HepG2 (cell line): ENCODE measurements around the gene CPNE5. TPM values are rescaled to one million over a fixed set of nuclear protein-coding genes. Genes with fewer than 3 reads are reported as not detected.

Experiments used
- ATAC-seq: fragments of 200-7000 bp; cut with Tn5 transposase; 3 replicates; pipeline ENCODE4 v1.9.1; 2020; ENCODE audit warnings: mild to moderate bottlenecking, moderate library complexity
- BruUV-seq: library from RNA; stranded (reverse); fragments of 400-500 nt; replicated peaks from 2 replicates; lab custom pipeline; 2021; lab: Mats Ljungman, UMichigan
- CTCF ChIA-PET: fragments of 300-600 bp; formaldehyde crosslinking; extraction: SDS; loops from one replicate; lab custom pipeline; 2021; ENCODE audit warnings: low total read pairs, inconsistent platforms, low intra/inter-chr PET ratio; lab: Yijun Ruan, JAX
- POLR2A ChIA-PET: fragments of 350-600 bp; sonication (Branson Sonifier 250); formaldehyde crosslinking; loops from one replicate; lab custom pipeline; 2020; ENCODE audit warnings: antibody characterized with exemption, inconsistent platforms; lab: Yijun Ruan, JAX
- DNase-seq: peaks from one replicate; pipeline ENCODE4 v3.0.0-alpha.2; 2015; ENCODE audit warnings: low spot score
- FAIRE-seq: peaks from 3 replicates; lab custom pipeline; 2011; peaks lifted over from hg19 to GRCh38; lab: Jason Lieb, UNC
- H2AFZ ChIP-seq: one replicate; pipeline ENCODE4 v1.6.1; 2011; ENCODE audit warnings: low read length, inconsistent platforms
- H3K27ac ChIP-seq: fragments of 300-600 bp; 3 replicates; pipeline ENCODE4 v1.8.0; 2011; ENCODE audit warnings: mixed run types, mild to moderate bottlenecking, mixed read lengths, low read length, inconsistent platforms; ENCODE audit not compliant: insufficient read depth; ENCODE audit errors: extremely low read length
- H3K27me3 ChIP-seq, 2 experiments: fragments of 200-600 bp in 1 of 2; 2 replicates in 1 of 2; 3 replicates in 1 of 2; pipeline versions ENCODE4 v1.6.0 to v1.8.0; 2011; ENCODE audit warnings: low read length in 2 of 2, mild to moderate bottlenecking in 2 of 2, moderate library complexity in 2 of 2, inconsistent platforms in 1 of 2; ENCODE audit not compliant: insufficient read depth in 2 of 2, control insufficient read depth in 1 of 2
- H3K36me3 ChIP-seq, 2 experiments: fragments of 200-600 bp in 1 of 2; replicated peaks in 1 of 2; 2 replicates in 1 of 2; 3 replicates in 1 of 2; pipeline versions ENCODE4 v1.5.1 to v1.8.0; 2011; ENCODE audit warnings: low read length in 2 of 2, inconsistent platforms in 1 of 2; ENCODE audit not compliant: insufficient read depth in 2 of 2, control insufficient read depth in 1 of 2
- H3K4me1 ChIP-seq: 2 replicates; pipeline ENCODE4 v1.5.1; 2012; ENCODE audit warnings: low read length, inconsistent platforms; ENCODE audit not compliant: insufficient read depth
- H3K4me2 ChIP-seq: 2 replicates; pipeline ENCODE4 v1.6.0; 2011; ENCODE audit warnings: low read depth, low read length, inconsistent platforms
- H3K4me3 ChIP-seq, 3 experiments: fragments of 200-600 bp in 1 of 3; sonication (generic), shearing (Covaris generic) in 1 of 3; replicated peaks in 1 of 3; 2 replicates each; pipeline ENCODE4 v1.5.1; 2011 to 2016; ENCODE audit warnings: low read length in 3 of 3, inconsistent platforms in 2 of 3, low read depth in 2 of 3, mild to moderate bottlenecking in 2 of 3, control low read depth in 1 of 3, mixed read lengths in 1 of 3; ENCODE audit not compliant: insufficient read depth in 1 of 3
- H3K79me2 ChIP-seq: one replicate; pipeline ENCODE4 v1.6.1; 2011; ENCODE audit warnings: low read length, inconsistent platforms; ENCODE audit not compliant: insufficient read depth
- H3K9ac ChIP-seq: 2 replicates; pipeline ENCODE4 v1.6.0; 2011; ENCODE audit warnings: mild to moderate bottlenecking, low read depth, low read length, inconsistent platforms; ENCODE audit not compliant: insufficient read depth
- H3K9me3 ChIP-seq: 2 replicates; pipeline ENCODE4 v1.5.1; 2012; ENCODE audit warnings: mild to moderate bottlenecking, low read length
- H4K20me1 ChIP-seq: 2 replicates; pipeline ENCODE4 v1.6.0; 2011; ENCODE audit warnings: inconsistent platforms, mild to moderate bottlenecking, low read length, moderate library complexity; ENCODE audit not compliant: insufficient read depth
- ATRX ChIP-seq: sonication (generic); formaldehyde crosslinking; IDR thresholded peaks from 2 replicates; pipeline ENCODE4 v1.4.0; 2020; ENCODE audit warnings: missing genetic modification reagents, borderline replicate concordance
- CREB1 ChIP-seq, 2 experiments: fragments of 450-650 bp in 1 of 2; IDR thresholded peaks; 2 replicates each; pipeline ENCODE4 v1.6.1; 2016 to 2017; ENCODE audit warnings: control low read depth in 1 of 2, mild to moderate bottlenecking in 1 of 2, missing compliant biosample characterization in 1 of 2, missing genetic modification characterization in 1 of 2
- EED ChIP-seq: sonication (generic); formaldehyde crosslinking; IDR thresholded peaks from 2 replicates; pipeline ENCODE4 v1.5.0; 2020; ENCODE audit warnings: mild to moderate bottlenecking, missing genetic modification reagents
- SIX4 ChIP-seq: sonication (generic); formaldehyde crosslinking; IDR thresholded peaks from 2 replicates; pipeline ENCODE4 v1.4.0; 2020; ENCODE audit warnings: missing genetic modification reagents
- WIZ ChIP-seq: sonication (generic); formaldehyde crosslinking; IDR thresholded peaks from 2 replicates; pipeline ENCODE4 v1.5.1; 2020; ENCODE audit warnings: mild to moderate bottlenecking, missing genetic modification reagents
- ZBTB7A ChIP-seq: sonication (generic); formaldehyde crosslinking; IDR thresholded peaks from 2 replicates; pipeline ENCODE4 v1.8.0; 2022; ENCODE audit warnings: mild to moderate bottlenecking, missing genetic modification reagents
- ZNF234 ChIP-seq: sonication (generic); formaldehyde crosslinking; conservative IDR thresholded peaks from 2 replicates; pipeline ENCODE4 v1.5.1; 2020; ENCODE audit warnings: mild to moderate bottlenecking, missing genetic modification reagents
- ZNF350 ChIP-seq: sonication (generic); formaldehyde crosslinking; IDR thresholded peaks from 2 replicates; pipeline ENCODE4 v1.4.0; 2020; ENCODE audit warnings: mild to moderate bottlenecking, low read depth, missing genetic modification reagents, borderline replicate concordance
- ZNF652 ChIP-seq: IDR thresholded peaks from 2 replicates; pipeline ENCODE4 v1.6.1; 2016; ENCODE audit warnings: low read depth, borderline replicate concordance
- ZNF788 ChIP-seq: sonication (generic); formaldehyde crosslinking; IDR thresholded peaks from 2 replicates; pipeline ENCODE4 v1.5.0; 2020; ENCODE audit warnings: mild to moderate bottlenecking, missing genetic modification reagents, borderline replicate concordance
- ZSCAN22 ChIP-seq: sonication (generic); formaldehyde crosslinking; IDR thresholded peaks from 2 replicates; pipeline ENCODE4 v1.4.0; 2020; ENCODE audit warnings: mild to moderate bottlenecking, missing genetic modification reagents
- ZSCAN9 ChIP-seq: IDR thresholded peaks from 2 replicates; pipeline ENCODE4 v1.6.1; 2016; ENCODE audit warnings: borderline replicate concordance
- WGBS: methylation state at CpG from one replicate; pipeline ENCODE4 v1.1.6; 2017; ENCODE audit warnings: low lambda C conversion rate; 5-methylcytosine and 5-hydroxymethylcytosine counted together
- in situ Hi-C: cut with HindIII; loops from 2 replicates; pipeline ENCODE4 v1.10.0; 2017; ENCODE audit warnings: low pct_unique_long_range_greater_than_20kb; ENCODE audit not compliant: extremely low pct_ligation_motif_present
- intact Hi-C: fragments of 100-400 bp; cut with micrococcal nuclease; formaldehyde crosslinking; loops from one replicate; pipeline ENCODE4 v1.10.0; 2022; ENCODE audit not compliant: unreplicated experiment
- polyA plus RNA-seq, 8 experiments: library from polyadenylated mRNA; depleted of rRNA in 3 of 8; stranded (reverse) in 7 of 8; unstranded in 1 of 8; fragments of >200 nt; fragmentation: Illumina TruSeq in 4 of 8; extraction: Trizol in 4 of 8; gene quantifications; 2 replicates each; pipeline versions ENCODE4 v1.2.1 to v1.2.3, GENCODE V29; 2011 to 2016; ENCODE audit warnings: low read depth in 4 of 8, missing spikeins in 1 of 8, mixed read lengths in 1 of 8; ENCODE audit not compliant: insufficient read depth in 1 of 8
- total RNA-seq, 5 experiments: library from RNA; depleted of rRNA; stranded (reverse); fragments of >200 nt; fragmentation: Illumina TruSeq; extraction: Trizol; gene quantifications; 2 replicates each; pipeline ENCODE4 v1.2.3, GENCODE V29; 2016; ENCODE audit warnings: low read depth in 1 of 5
- TF ChIP-seq, protein P1 (sequence below): sonication (generic); IDR thresholded peaks from 2 replicates; pipeline ENCODE4 v1.6.1; 2016; ENCODE audit warnings: low read depth, borderline replicate concordance
- TF ChIP-seq, protein P2 (sequence below): sonication (generic); formaldehyde crosslinking; IDR thresholded peaks from 2 replicates; pipeline ENCODE4 v1.5.1; 2020; ENCODE audit warnings: mild to moderate bottlenecking, missing genetic modification reagents, moderate library complexity
- TF ChIP-seq, protein P3 (sequence below): IDR thresholded peaks from 2 replicates; pipeline ENCODE4 v1.6.1; 2012; ENCODE audit warnings: inconsistent platforms

The CPNE5 gene
- total and polyA plus RNA-seq, 2 of the 13 experiments (the other 11 are each of a cell fraction or from before 2014, with no cell fraction given), result 0.16 TPM; not detected in 1

DNA sequence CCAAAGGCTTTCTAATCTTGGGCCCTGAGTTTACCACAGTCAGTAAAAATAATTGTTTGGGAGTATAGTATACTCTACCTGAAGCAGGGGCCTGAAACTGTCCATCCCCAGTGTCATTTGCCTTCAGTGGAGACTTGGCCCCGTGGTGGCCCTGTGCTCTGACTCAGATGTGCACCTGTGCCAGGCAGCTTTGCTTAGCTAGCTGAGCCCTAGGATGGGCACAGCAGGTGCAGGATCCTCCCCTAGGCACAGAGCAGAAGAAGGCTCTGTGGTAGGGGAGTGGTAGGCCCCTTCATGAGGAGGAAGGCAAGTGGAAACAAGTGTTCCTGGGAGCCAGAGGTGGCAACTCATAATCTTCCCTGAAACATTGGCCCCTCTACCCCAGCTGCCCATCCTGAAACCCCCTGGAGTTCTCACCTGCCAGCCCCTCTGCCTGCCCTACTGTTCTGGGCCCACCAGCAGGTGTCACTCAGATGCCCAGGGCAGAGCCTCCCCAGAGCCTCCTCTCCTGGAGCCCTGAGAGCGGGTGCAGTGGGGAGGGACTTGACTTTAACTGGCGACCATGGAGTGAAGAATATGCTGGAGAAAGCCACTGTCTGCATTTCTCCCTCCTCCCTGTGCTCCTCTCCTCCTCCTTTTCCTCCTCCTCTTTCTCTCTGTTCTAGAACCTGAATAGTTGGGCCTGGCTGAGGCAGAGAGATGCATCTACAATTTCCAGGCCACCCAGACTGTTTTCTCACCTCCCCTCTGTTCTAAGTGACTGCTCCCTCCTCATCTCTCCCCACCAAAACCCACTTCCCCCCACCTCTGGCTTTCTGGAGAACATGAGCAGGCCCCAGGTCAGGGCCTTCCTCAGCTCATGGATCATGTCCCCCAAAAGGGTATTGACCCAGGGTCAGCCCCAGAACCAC lies 2.9 kb downstream of the CPNE5 start (continued):
- TF ChIP-seq WIZ, result no peak

DNA sequence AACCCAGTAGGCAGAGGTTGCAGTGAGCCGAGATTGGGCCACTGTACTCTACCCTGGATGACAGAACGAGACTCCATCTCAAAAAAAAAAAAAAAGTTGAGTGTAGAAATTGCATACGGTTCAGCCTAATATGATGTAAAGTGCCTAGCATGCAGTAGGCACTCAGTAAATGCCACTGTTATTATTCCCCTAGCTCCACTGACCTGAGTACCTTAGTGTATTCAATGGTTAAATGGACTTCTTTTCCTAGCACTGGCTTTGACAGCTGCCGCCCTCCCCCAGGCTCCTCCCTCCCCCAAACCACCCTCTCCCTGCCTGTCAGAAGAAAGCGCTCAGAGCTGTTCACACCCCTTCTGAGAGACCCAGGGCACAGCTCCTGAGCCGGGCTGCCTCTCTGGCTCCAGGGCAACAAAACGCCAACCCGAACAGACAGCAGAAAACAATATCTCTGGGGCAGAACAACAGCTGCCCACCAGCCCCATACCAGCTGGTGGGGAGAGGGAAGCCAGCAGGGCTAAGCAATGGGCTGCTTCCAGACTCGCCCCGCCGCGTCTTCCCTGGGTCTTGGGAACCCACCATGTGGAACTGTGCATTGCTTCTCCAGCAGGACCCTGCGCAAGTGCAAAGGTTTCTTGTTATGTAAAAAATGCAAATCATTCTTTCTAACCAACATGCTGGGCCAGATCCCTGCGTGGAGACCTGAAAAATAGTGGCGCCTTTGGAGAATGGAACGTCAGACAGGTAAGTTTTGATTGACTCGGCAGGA lies 4.5 kb downstream of the CPNE5 start:
- no peaks in the 10 kb centered on the region for H3K79me2 ChIP-seq
- no TSS peak for BruUV-seq
- H3K9ac ChIP-seq, result peak overlapping the region; percentile 54
- H3K4me2 ChIP-seq, result peak overlapping the region; percentile 78
- peaks cover 11 to 24% of the 10 kb centered on the region in 2 experiments for H3K27me3 ChIP-seq
- peak overlapping the region; percentile 42 to 65 (median 42) for H3K4me3 ChIP-seq
- FAIRE-seq (peak; percentile 39), ATAC-seq (peak; percentile 16), DNase-seq (no peak)
- CTCF ChIA-PET, result interaction anchor here (2.3 kb wide), 1 partner anchor 16 kb away, joined by 6 read pairs; no protein-coding TSS in a partner anchor
- H3K36me3 ChIP-seq, result no peaks in the 10 kb centered on the region
- peaks cover 3% of the 10 kb centered on the region; the same call in 1 of the 2 replicates for H3K9me3 ChIP-seq
- POLR2A ChIA-PET, result interaction anchor here (0.9 to 1.8 kb wide), 3 partner anchors 14 to 151 kb away, joined by 3 to 6 read pairs (median 4); partner anchors contain the start of genes C6orf89 and MTCH1
- no peaks in the 10 kb centered on the region for H4K20me1 ChIP-seq
- intact Hi-C loops (loop anchor here (2.0 kb wide), 1 partner anchor 38 kb away; no protein-coding TSS in a partner anchor), in situ Hi-C loops (no loop called here)
- peaks cover 80% of the 10 kb centered on the region for H3K4me1 ChIP-seq
- 11% methylated on average over 16 of the region's 17 CpGs for WGBS
- peak overlapping the region; percentile 16 for H2AFZ ChIP-seq
- peak overlapping the region; percentile 28 for H3K27ac ChIP-seq
- 0 out of 2 replicates have a peak, but pooled peaks have one; percentile 19 for TF ChIP-seq EED (CRISPR knock-in tag)
- 0 out of 2 replicates have a peak, but pooled peaks have one; percentile 53 for TF ChIP-seq ZNF652 (CRISPR knock-in tag)
- TF ChIP-seq, protein P1, sequence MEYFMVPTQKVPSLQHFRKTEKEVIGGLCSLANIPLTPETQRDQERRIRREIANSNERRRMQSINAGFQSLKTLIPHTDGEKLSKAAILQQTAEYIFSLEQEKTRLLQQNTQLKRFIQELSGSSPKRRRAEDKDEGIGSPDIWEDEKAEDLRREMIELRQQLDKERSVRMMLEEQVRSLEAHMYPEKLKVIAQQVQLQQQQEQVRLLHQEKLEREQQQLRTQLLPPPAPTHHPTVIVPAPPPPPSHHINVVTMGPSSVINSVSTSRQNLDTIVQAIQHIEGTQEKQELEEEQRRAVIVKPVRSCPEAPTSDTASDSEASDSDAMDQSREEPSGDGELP, result no peak
- TF ChIP-seq ZBTB7A (CRISPR knock-in tag), result no peak
- no peak for TF ChIP-seq CREB1 (IDR thresholded peaks at IDR 0.05)
- no peak for TF ChIP-seq CREB1 (CRISPR knock-in tag; IDR thresholded peaks at IDR 0.05)
- 0 out of 2 replicates have a peak, but pooled peaks have one; percentile 29 for TF ChIP-seq ZNF788 (CRISPR knock-in tag)
- TF ChIP-seq, protein P2, sequence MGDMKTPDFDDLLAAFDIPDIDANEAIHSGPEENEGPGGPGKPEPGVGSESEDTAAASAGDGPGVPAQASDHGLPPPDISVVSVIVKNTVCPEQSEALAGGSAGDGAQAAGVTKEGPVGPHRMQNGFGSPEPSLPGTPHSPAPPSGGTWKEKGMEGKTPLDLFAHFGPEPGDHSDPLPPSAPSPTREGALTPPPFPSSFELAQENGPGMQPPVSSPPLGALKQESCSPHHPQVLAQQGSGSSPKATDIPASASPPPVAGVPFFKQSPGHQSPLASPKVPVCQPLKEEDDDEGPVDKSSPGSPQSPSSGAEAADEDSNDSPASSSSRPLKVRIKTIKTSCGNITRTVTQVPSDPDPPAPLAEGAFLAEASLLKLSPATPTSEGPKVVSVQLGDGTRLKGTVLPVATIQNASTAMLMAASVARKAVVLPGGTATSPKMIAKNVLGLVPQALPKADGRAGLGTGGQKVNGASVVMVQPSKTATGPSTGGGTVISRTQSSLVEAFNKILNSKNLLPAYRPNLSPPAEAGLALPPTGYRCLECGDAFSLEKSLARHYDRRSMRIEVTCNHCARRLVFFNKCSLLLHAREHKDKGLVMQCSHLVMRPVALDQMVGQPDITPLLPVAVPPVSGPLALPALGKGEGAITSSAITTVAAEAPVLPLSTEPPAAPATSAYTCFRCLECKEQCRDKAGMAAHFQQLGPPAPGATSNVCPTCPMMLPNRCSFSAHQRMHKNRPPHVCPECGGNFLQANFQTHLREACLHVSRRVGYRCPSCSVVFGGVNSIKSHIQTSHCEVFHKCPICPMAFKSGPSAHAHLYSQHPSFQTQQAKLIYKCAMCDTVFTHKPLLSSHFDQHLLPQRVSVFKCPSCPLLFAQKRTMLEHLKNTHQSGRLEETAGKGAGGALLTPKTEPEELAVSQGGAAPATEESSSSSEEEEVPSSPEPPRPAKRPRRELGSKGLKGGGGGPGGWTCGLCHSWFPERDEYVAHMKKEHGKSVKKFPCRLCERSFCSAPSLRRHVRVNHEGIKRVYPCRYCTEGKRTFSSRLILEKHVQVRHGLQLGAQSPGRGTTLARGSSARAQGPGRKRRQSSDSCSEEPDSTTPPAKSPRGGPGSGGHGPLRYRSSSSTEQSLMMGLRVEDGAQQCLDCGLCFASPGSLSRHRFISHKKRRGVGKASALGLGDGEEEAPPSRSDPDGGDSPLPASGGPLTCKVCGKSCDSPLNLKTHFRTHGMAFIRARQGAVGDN, result peak; percentile 70
- TF ChIP-seq ZNF350, result no peak
- TF ChIP-seq, protein P3, sequence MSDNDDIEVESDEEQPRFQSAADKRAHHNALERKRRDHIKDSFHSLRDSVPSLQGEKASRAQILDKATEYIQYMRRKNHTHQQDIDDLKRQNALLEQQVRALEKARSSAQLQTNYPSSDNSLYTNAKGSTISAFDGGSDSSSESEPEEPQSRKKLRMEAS, result peak; percentile 63; the same call in 1 of the 2 replicates
- TF ChIP-seq ZSCAN22, result no peak
- no peak for TF ChIP-seq ATRX (CRISPR knock-in tag)
- TF ChIP-seq ZSCAN9 (CRISPR knock-in tag), result 0 out of 2 replicates have a peak, but pooled peaks have one; percentile 24
- TF ChIP-seq SIX4, result no peak; the same call in 1 of the 2 replicates
- no peak for TF ChIP-seq ZNF234 (CRISPR knock-in tag)
